HepG2 (cell line): ENCODE measurements around the gene IKZF2. TPM values are rescaled to one million over a fixed set of nuclear protein-coding genes. Genes with fewer than 3 reads are reported as not detected.

Source experiments
- ATAC-seq: fragments of 200-7000 bp; cut with Tn5 transposase; 3 replicates; pipeline ENCODE4 v1.9.1; 2020; ENCODE audit warnings: mild to moderate bottlenecking, moderate library complexity
- BruUV-seq: library from RNA; stranded (reverse); fragments of 400-500 nt; replicated peaks from 2 replicates; lab custom pipeline; 2021; lab: Mats Ljungman, UMichigan
- CTCF ChIA-PET: fragments of 300-600 bp; formaldehyde crosslinking; extraction: SDS; loops from one replicate; lab custom pipeline; 2021; ENCODE audit warnings: low total read pairs, inconsistent platforms, low intra/inter-chr PET ratio; lab: Yijun Ruan, JAX
- POLR2A ChIA-PET: fragments of 350-600 bp; sonication (Branson Sonifier 250); formaldehyde crosslinking; loops from one replicate; lab custom pipeline; 2020; ENCODE audit warnings: antibody characterized with exemption, inconsistent platforms; lab: Yijun Ruan, JAX
- DNase-seq: peaks from one replicate; pipeline ENCODE4 v3.0.0-alpha.2; 2015; ENCODE audit warnings: low spot score
- FAIRE-seq: peaks from 3 replicates; lab custom pipeline; 2011; peaks lifted over from hg19 to GRCh38; lab: Jason Lieb, UNC
- H2AFZ ChIP-seq: one replicate; pipeline ENCODE4 v1.6.1; 2011; ENCODE audit warnings: low read length, inconsistent platforms
- H3K27ac ChIP-seq: fragments of 300-600 bp; 3 replicates; pipeline ENCODE4 v1.8.0; 2011; ENCODE audit warnings: mixed run types, mild to moderate bottlenecking, mixed read lengths, low read length, inconsistent platforms; ENCODE audit not compliant: insufficient read depth; ENCODE audit errors: extremely low read length
- H3K27me3 ChIP-seq, 2 experiments: fragments of 200-600 bp in 1 of 2; 2 replicates in 1 of 2; 3 replicates in 1 of 2; pipeline versions ENCODE4 v1.6.0 to v1.8.0; 2011; ENCODE audit warnings: low read length in 2 of 2, mild to moderate bottlenecking in 2 of 2, moderate library complexity in 2 of 2, inconsistent platforms in 1 of 2; ENCODE audit not compliant: insufficient read depth in 2 of 2, control insufficient read depth in 1 of 2
- H3K36me3 ChIP-seq, 2 experiments: fragments of 200-600 bp in 1 of 2; replicated peaks in 1 of 2; 2 replicates in 1 of 2; 3 replicates in 1 of 2; pipeline versions ENCODE4 v1.5.1 to v1.8.0; 2011; ENCODE audit warnings: low read length in 2 of 2, inconsistent platforms in 1 of 2; ENCODE audit not compliant: insufficient read depth in 2 of 2, control insufficient read depth in 1 of 2
- H3K4me1 ChIP-seq: 2 replicates; pipeline ENCODE4 v1.5.1; 2012; ENCODE audit warnings: low read length, inconsistent platforms; ENCODE audit not compliant: insufficient read depth
- H3K4me2 ChIP-seq: 2 replicates; pipeline ENCODE4 v1.6.0; 2011; ENCODE audit warnings: low read depth, low read length, inconsistent platforms
- H3K4me3 ChIP-seq, 3 experiments: fragments of 200-600 bp in 1 of 3; sonication (generic), shearing (Covaris generic) in 1 of 3; replicated peaks in 1 of 3; 2 replicates each; pipeline ENCODE4 v1.5.1; 2011 to 2016; ENCODE audit warnings: low read length in 3 of 3, inconsistent platforms in 2 of 3, low read depth in 2 of 3, mild to moderate bottlenecking in 2 of 3, control low read depth in 1 of 3, mixed read lengths in 1 of 3; ENCODE audit not compliant: insufficient read depth in 1 of 3
- H3K79me2 ChIP-seq: one replicate; pipeline ENCODE4 v1.6.1; 2011; ENCODE audit warnings: low read length, inconsistent platforms; ENCODE audit not compliant: insufficient read depth
- H3K9ac ChIP-seq: 2 replicates; pipeline ENCODE4 v1.6.0; 2011; ENCODE audit warnings: mild to moderate bottlenecking, low read depth, low read length, inconsistent platforms; ENCODE audit not compliant: insufficient read depth
- H3K9me3 ChIP-seq: 2 replicates; pipeline ENCODE4 v1.5.1; 2012; ENCODE audit warnings: mild to moderate bottlenecking, low read length
- H4K20me1 ChIP-seq: 2 replicates; pipeline ENCODE4 v1.6.0; 2011; ENCODE audit warnings: inconsistent platforms, mild to moderate bottlenecking, low read length, moderate library complexity; ENCODE audit not compliant: insufficient read depth
- FOXO1 ChIP-seq: sonication (generic); formaldehyde crosslinking; IDR thresholded peaks from 2 replicates; pipeline ENCODE4 v1.4.0; 2020; ENCODE audit warnings: missing genetic modification reagents
- MAFF ChIP-seq: IDR thresholded peaks from 2 replicates; pipeline ENCODE4 v1.6.1; 2011; ENCODE audit warnings: low read depth, low read length, improper control_type of control experiment
- MAFK ChIP-seq, 2 experiments: IDR thresholded peaks in 1 of 2; conservative IDR thresholded peaks in 1 of 2; 2 replicates each; pipeline ENCODE4 v1.6.1; 2011; ENCODE audit warnings: improper control_type of control experiment in 2 of 2, low read length in 2 of 2
- ZNF816 ChIP-seq: sonication (generic); formaldehyde crosslinking; IDR thresholded peaks from 2 replicates; pipeline ENCODE4 v1.8.0; 2022; ENCODE audit warnings: missing genetic modification reagents, mild to moderate bottlenecking, borderline replicate concordance
- in situ Hi-C: cut with HindIII; loops from 2 replicates; pipeline ENCODE4 v1.10.0; 2017; ENCODE audit warnings: low pct_unique_long_range_greater_than_20kb; ENCODE audit not compliant: extremely low pct_ligation_motif_present
- intact Hi-C: fragments of 100-400 bp; cut with micrococcal nuclease; formaldehyde crosslinking; loops from one replicate; pipeline ENCODE4 v1.10.0; 2022; ENCODE audit not compliant: unreplicated experiment
- polyA plus RNA-seq, 8 experiments: library from polyadenylated mRNA; depleted of rRNA in 3 of 8; stranded (reverse) in 7 of 8; unstranded in 1 of 8; fragments of >200 nt; fragmentation: Illumina TruSeq in 4 of 8; extraction: Trizol in 4 of 8; gene quantifications; 2 replicates each; pipeline versions ENCODE4 v1.2.1 to v1.2.3, GENCODE V29; 2011 to 2016; ENCODE audit warnings: low read depth in 4 of 8, missing spikeins in 1 of 8, mixed read lengths in 1 of 8; ENCODE audit not compliant: insufficient read depth in 1 of 8
- total RNA-seq, 5 experiments: library from RNA; depleted of rRNA; stranded (reverse); fragments of >200 nt; fragmentation: Illumina TruSeq; extraction: Trizol; gene quantifications; 2 replicates each; pipeline ENCODE4 v1.2.3, GENCODE V29; 2016; ENCODE audit warnings: low read depth in 1 of 5
- TF ChIP-seq, protein P1 (sequence below): sonication (generic); formaldehyde crosslinking; IDR thresholded peaks from 2 replicates; pipeline ENCODE4 v1.5.0; 2020; ENCODE audit warnings: missing genetic modification reagents
- TF ChIP-seq, protein P2 (sequence below): sonication (generic); formaldehyde crosslinking; conservative IDR thresholded peaks from 2 replicates; pipeline ENCODE4 v1.4.0; 2020; ENCODE audit warnings: missing genetic modification reagents

Gene IKZF2
- total and polyA plus RNA-seq, 2 of the 13 experiments (the other 11 are each of a cell fraction or from before 2014, with no cell fraction given), result 0.18 to 0.86 TPM

DNA sequence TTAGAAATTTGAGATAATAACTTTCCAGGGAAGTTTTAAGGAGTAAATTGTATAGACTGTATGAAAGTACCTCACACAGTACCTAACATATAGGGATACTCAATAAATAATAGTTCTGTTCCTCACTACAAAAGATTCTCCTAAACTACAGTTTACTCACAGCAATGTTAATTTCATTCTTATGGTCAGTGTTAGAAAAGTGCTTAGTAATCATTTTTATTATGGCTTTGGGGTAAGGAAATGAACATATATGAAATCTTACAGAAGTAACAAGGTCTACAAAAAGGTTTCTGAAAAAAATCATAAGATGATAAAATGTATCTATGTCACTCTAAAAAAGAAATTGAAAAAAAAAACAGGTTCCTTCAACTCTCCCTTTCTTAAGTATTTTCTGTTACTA is 67.2 kb downstream of the IKZF2 start:
- TF ChIP-seq ZNF816 (no peak), MAFF (peak; percentile 98), FOXO1 (CRISPR knock-in tag) (no peak), MAFK (conservative IDR thresholded peaks at IDR 0.05 in 1 of 2, IDR thresholded peaks at IDR 0.05 in 1 of 2; ENCODE audit: low read length in 2 of 2) (peak; percentile 96 to 99)
- TF ChIP-seq, protein P1, sequence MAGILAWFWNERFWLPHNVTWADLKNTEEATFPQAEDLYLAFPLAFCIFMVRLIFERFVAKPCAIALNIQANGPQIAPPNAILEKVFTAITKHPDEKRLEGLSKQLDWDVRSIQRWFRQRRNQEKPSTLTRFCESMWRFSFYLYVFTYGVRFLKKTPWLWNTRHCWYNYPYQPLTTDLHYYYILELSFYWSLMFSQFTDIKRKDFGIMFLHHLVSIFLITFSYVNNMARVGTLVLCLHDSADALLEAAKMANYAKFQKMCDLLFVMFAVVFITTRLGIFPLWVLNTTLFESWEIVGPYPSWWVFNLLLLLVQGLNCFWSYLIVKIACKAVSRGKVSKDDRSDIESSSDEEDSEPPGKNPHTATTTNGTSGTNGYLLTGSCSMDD (CRISPR knock-in tag), result no peak
- no peak for FAIRE-seq
- in situ Hi-C loops (no loop called here), intact Hi-C loops (no loop called here)
- DNase-seq, result no peak
- Histone ChIP-seq H3K4me3 (no peak overlapping the region), H3K36me3 (no peaks in the 10 kb centered on the region), H3K79me2 (no peaks in the 10 kb centered on the region), H4K20me1 (no peaks in the 10 kb centered on the region), H2AFZ (no peak overlapping the region), H3K4me2 (no peak overlapping the region), H3K4me1 (no peaks in the 10 kb centered on the region), H3K27me3 (no peaks in the 10 kb centered on the region), H3K9me3 (no peaks in the 10 kb centered on the region), H3K27ac (no peak overlapping the region), H3K9ac (no peak overlapping the region)
- ChIA-PET CTCF (no interaction called here), POLR2A (no interaction called here)
- no TSS peak for BruUV-seq
- no peak for ATAC-seq

DNA sequence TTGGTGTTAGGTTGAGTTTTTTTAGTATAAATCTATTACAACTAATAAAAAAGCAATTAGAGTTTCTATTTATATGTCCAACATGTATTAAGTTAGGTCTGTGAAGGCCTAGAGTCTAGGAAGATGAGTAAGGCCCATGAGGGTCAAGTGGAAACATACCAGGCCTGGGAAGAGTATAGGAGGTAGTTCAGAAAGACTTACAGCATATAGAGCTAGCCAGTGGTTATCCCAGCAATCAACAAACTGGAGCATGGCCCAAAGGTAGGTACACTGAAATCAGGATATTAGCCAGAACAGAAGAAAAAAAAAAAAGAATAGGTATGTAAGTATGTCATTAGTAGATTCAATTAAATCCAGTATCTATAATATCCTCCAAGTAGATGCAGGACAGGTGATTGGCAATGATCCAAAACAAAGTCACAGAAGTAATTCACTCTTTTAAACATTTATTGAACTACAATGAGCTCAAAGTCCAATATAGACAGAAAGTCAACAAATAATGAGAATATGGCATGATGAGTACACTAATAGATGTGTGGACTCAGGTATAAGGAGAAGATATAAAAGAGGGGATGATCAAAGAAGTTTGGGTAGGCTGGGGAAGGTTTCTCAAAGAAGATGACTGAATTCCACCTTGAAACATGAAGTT is 70.3 kb downstream of the IKZF2 start:
- no peak for FAIRE-seq
- POLR2A ChIA-PET, result no interaction called here
- intact Hi-C loops, result no loop called here

More for the DNA sequence above, 70.3 kb downstream of the IKZF2 start:
- no peaks in the 10 kb centered on the region for H3K4me1 ChIP-seq
- no TSS peak for BruUV-seq
- H3K9me3 ChIP-seq, result no peaks in the 10 kb centered on the region
- DNase-seq, result no peak
- H3K4me3 ChIP-seq, result no peak overlapping the region
- no peak overlapping the region for H2AFZ ChIP-seq
- CTCF ChIA-PET, result no interaction called here
- no peaks in the 10 kb centered on the region for H3K36me3 ChIP-seq
- no peaks in the 10 kb centered on the region for H3K79me2 ChIP-seq
- TF ChIP-seq, protein P2, sequence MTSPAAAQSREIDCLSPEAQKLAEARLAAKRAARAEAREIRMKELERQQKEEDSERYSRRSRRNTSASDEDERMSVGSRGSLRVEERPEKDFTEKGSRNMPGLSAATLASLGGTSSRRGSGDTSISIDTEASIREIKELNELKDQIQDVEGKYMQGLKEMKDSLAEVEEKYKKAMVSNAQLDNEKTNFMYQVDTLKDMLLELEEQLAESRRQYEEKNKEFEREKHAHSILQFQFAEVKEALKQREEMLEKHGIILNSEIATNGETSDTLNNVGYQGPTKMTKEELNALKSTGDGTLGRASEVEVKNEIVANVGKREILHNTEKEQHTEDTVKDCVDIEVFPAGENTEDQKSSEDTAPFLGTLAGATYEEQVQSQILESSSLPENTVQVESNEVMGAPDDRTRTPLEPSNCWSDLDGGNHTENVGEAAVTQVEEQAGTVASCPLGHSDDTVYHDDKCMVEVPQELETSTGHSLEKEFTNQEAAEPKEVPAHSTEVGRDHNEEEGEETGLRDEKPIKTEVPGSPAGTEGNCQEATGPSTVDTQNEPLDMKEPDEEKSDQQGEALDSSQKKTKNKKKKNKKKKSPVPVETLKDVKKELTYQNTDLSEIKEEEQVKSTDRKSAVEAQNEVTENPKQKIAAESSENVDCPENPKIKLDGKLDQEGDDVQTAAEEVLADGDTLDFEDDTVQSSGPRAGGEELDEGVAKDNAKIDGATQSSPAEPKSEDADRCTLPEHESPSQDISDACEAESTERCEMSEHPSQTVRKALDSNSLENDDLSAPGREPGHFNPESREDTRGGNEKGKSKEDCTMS, result no peak
- TF ChIP-seq, all 625 proteins: peak for 0
- ATAC-seq, result no peak
- Histone ChIP-seq H3K27ac (no peak overlapping the region), H3K9ac (no peak overlapping the region), H4K20me1 (no peaks in the 10 kb centered on the region), H3K4me2 (no peak overlapping the region), H3K27me3 (no peaks in the 10 kb centered on the region)
- in situ Hi-C loops, result no loop called here
